Sciatic nerve (tissue), 2 donors: ENCODE measurements around the gene CCL26. TPM values are rescaled to one million over a fixed set of nuclear protein-coding genes. Genes with fewer than 3 reads are reported as not detected.

Source experiments
- ATAC-seq: fragments of 200-7000 bp; cut with Tn5 transposase; one replicate; pipeline ENCODE4 v1.9.1; 2020; ENCODE audit warnings: mild to moderate bottlenecking, moderate library complexity
- DNase-seq: peaks from one replicate; pipeline ENCODE4 v3.0.0-alpha.2; 2020; ENCODE audit warnings: low spot score
- intact Hi-C: fragments of 100-400 bp; cut with DNase I; formaldehyde crosslinking; loops from one replicate; pipeline ENCODE4 v1.14.2; 2022
- total RNA-seq: library from RNA; stranded (reverse); fragmentation: NEBNext Ultra II Directional; extraction: Animal tissue kit (Norgen Biotek cat#: 25700); gene quantifications from one replicate; pipeline ENCODE4 v1.2.1, GENCODE V29; 2021
- donor health status: DM: no; HTN: no; CAD: no.
- donor health status: DM: no; HTN: no; CAD: no.

The CCL26 gene, protein sequence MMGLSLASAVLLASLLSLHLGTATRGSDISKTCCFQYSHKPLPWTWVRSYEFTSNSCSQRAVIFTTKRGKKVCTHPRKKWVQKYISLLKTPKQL
- 4.3 TPM for total RNA-seq

- DNase-seq, result peak; percentile 78
- ATAC-seq, result peak; percentile 92
These were observed at the start of gene CCL26 for GRCh38 chr7:75772081-75773077. Gene CCL26, minus strand, starts transcription at chr7:75772211. Its CDS starts 35 bp downstream, at chr7:75772176.

GRCh38 chr7:75820688-75821087 lies 48.7 kb upstream of the CCL26 start:
- no peak for DNase-seq
- no peak for ATAC-seq
- intact Hi-C loops, result no loop called here

More at GRCh38 chr7:75772081-75773077, at the start of gene CCL26:
- intact Hi-C loops, result no loop called here

DNA sequence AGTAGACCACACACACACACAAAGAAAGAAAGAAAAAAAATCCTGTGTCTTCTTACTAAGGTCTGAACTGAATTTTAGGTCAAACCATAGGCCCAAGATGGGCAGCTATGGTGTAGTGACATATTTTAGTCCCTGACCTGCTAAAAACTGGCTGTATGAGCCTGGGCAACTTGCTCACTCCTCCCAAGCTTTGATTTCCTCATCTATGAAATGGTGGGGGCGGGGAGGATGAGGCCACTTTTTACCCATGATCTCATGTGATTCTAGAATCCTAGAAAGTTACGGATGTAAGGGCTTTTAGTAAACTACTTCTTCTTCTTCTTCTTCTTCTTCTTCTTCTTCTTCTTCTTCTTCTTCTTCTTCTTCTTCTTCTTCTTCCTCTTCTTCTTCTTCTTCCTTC lies 47.7 kb upstream of the CCL26 start:
- no peak for ATAC-seq
- DNase-seq, result no peak
- intact Hi-C loops, result no loop called here

- intact Hi-C loops, result no loop called here
- DNase-seq (no peak), ATAC-seq (no peak)
These were observed 46.5 kb upstream of the CCL26 start for GRCh38 chr7:75818472-75818871.

DNA sequence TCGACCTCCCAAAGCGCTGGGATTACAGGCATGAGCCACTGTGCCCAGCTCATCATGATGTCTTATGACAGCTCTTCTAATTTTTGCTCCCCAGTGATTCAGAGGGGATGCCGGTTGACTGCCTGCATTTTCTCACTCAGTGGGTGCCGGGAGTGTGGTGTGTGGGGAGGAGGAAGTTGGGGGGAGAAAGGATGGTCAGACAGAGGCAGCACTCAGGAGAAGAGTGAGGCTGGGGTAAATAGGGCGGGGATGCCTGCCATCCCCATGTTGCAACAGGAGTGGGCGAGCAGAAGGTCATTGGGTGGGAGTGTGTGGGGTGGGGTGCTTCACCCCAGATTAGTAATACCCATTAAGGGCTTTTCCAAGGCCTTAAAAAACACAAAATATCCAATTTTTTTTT lies 45.1 kb upstream of the CCL26 start:
- intact Hi-C loops, result no loop called here
- ATAC-seq, result no peak
- DNase-seq, result no peak

DNA sequence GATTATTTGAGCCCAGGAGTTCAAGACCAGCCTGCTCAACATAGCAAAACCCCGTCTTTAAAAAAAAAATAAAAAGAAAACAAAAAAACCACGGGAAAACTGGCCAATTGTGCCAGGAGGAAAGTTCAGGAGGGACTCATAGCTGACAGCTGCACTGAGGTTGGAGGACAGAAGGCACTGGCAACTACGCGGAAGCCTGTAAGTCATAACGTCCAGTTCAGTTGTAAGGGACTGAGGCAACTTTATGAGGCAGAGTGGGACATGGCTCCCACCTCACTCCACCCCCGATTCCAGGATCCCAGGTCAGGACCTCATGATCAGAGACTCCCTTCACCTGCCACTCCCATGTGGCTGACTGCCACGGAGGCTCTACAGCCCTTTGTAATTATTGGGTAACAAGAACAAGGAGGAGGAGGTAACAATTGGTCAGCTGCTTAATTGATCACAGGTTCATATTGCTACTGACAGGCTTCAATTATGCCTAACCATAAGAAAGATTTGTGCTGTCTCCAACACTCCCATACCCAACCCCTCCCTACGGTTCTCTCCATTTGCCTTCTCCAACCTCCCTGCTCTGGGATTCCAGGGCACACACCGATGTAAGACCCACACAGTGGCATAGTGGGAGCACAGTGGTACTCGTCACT lies 43.5 kb upstream of the CCL26 start:
- DNase-seq, result no peak
- intact Hi-C loops, result no loop called here
- peak; percentile 27 for ATAC-seq

GRCh38 chr7:75814407-75814947 lies 42.5 kb upstream of the CCL26 start:
- intact Hi-C loops, result no loop called here
- no peak for DNase-seq
- ATAC-seq, result no peak

- ATAC-seq (no peak), DNase-seq (no peak)
- intact Hi-C loops, result no loop called here
These were observed 41.8 kb upstream of the CCL26 start, which contains the start of gene CCL24 for GRCh38 chr7:75813781-75814236. Gene CCL24, minus strand, starts transcription at chr7:75813806. Its CDS starts 91 bp downstream, at chr7:75813715.

DNA sequence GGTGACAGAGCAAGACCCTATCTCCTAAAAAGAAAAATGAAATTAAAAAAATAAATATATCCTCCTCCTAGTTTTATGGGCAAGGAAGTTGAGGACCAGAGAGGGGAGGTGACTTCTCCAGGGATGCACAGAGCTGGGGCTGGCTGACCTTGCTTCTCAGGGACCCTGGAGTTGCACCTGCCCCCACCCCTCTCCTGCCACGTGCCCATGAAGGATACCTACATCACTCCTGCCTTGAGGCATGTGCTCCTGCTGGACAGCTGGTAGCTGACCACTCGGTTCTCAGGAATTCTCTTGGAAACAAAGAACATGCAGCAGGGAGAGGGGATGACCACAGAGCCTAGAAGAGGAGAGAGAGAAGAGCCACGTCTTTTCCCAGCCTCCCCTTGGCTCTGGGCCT lies 41.1 kb upstream of the CCL26 start:
- ATAC-seq (no peak), DNase-seq (no peak)
- intact Hi-C loops, result no loop called here

DNA sequence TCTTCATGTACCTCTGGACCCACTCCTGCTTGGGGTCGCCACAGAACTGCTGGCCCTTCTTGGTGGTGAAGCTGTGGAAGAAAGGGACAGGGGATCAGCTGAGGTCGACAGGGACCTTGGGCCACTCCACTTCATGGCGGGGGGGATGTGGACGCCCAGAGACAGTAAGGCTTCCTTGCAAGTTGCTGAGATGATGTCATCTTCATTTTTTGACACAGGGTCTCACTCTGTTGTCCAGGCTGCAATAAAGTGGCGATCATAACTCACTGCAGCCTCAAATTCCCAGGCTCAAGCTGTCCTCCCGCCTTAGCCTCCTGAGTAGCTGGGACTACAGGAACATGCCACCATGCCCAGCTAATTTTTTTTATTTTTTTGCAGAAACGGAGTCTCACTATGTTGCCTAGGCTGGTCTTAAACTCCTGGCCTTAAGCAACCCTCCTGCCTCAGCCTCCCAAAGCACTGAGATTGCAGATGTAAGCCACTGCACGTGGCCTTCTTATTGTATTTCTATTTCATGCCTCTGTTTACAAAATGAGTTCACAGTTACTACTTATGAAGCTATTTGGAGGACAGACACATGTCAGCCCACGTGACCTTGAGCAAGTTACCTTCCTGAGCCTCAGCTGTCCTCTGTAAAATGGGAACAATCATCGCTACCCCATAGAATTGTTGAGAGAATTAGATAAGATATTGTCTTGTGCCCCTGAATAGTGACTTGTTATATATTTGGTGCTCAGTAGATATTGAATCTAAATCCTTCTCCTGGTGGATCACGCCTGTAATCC lies 40.1 kb upstream of the CCL26 start:
- intact Hi-C loops, result no loop called here
- no peak for ATAC-seq
- DNase-seq, result no peak

GRCh38 chr7:75809396-75809795 lies 37.4 kb upstream of the CCL26 start:
- intact Hi-C loops, result no loop called here
- no peak for DNase-seq
- peak; percentile 72 for ATAC-seq

- intact Hi-C loops, result no loop called here
These were observed 36.1 kb upstream of the CCL26 start for GRCh38 chr7:75808106-75808505.

GRCh38 chr7:75807452-75807851 lies 35.4 kb upstream of the CCL26 start:
- intact Hi-C loops, result no loop called here
- ATAC-seq, result no peak

More at GRCh38 chr7:75808106-75808505, 36.1 kb upstream of the CCL26 start:
- no peak for ATAC-seq
- DNase-seq, result no peak

DNA sequence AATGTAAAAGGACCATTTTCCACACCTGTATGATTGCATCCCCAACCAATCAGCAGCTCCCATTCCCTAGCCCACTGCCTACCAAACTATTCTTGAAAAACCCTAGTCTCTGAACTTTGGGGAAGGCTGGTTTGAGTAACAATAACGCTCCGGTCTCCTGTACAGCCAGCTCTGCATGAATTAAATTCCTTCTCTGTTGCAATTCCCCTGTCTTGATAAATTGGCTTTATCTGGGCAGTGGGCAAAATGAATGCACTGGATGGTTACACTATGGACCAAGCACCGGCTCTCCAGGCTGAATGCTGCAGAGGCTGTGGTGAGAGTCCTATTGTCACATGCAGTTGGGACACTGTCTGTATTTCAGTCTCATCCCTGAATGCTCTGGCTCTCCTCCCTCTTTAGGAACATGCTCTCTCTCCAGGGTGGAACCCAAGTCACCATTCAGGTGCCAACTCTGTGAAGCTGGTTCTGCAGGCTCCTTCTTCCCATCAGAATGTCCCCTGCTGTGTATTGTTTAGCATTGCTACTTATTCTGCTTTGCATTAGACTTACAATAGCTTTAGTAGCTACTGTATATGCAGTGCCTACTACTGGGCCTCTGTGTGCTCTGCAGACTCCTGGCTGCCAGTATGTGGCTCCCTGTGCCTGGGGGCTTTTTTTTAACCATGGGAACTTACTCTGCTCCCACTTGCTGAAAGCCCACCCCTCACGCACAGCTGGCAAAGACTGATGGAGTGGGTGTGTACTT lies 34.7 kb upstream of the CCL26 start:
- ATAC-seq (no peak), DNase-seq (no peak)
- intact Hi-C loops, result no loop called here

More at GRCh38 chr7:75807452-75807851, 35.4 kb upstream of the CCL26 start:
- DNase-seq, result no peak

- intact Hi-C loops, result no loop called here
- ATAC-seq (no peak), DNase-seq (no peak)
These were observed 32.7 kb upstream of the CCL26 start for GRCh38 chr7:75804705-75805104.

DNA sequence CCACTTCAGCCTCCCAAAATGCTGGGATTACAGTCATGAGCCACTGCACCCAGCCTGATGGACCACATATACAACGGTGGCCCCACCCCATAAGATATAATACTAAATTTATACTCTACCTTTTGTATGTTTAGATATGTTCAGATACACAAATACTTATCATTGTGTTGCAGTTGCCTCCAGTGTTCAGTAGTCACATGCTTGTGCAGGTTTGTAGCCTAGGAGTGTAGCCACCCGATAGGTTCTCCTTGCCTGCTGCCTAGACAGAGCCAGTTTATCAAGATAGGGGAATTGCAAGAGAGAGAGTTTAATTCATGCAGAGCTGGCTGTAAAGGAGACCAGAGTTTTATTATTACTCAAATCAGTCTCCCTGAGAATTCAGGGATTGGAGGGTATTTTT lies 32.0 kb upstream of the CCL26 start:
- intact Hi-C loops, result no loop called here
- ATAC-seq (no peak), DNase-seq (no peak)

DNA sequence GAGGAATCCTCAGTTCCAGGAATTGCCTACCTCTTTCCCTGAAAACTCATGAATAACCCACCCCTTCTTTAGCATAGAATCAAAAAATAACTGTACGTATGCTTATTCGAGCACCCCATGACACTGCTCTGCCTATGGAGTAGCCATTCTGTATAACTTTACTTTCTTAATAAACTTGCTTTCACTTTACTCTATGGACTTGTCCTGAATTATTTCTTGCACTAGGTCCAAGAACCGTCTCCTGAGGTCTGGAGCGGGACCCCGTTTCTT lies 30.5 kb upstream of the CCL26 start:
- no peak for DNase-seq
- ATAC-seq, result no peak
- intact Hi-C loops, result no loop called here

DNA sequence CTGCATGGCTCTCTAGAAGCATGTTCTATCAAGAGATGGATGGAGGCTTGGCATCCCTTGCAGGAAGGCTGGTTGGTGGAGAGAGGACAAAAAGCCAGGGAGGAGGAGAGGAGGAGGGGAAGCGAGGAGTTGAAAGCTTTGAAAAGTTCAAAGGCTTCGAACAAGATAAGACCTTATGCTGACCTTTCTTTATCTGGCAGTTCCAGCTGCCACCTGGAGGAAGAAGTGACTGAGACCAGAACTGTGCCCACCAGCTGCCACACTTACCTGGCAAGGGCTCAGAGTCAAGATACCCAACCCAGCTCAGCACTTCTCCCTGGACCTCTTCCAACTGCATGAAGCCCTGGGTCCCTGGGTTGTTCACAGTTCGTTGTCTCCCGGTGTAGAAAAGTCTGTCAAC lies 26.8 kb upstream of the CCL26 start:
- intact Hi-C loops, result no loop called here
- DNase-seq (no peak), ATAC-seq (no peak)
